Endodermal cell (in vitro differentiated cells): Measurements from ENCODE around the gene SNX24. TPM values are rescaled to one million over a fixed set of nuclear protein-coding genes. Genes with fewer than 3 reads are reported as not detected.

Experiments used
- DNase-seq: peaks from one replicate; pipeline ENCODE4 v3.0.0-alpha.2; 2017
- H3K27ac ChIP-seq: 2 replicates; pipeline ENCODE4 v1.5.1; 2013; ENCODE audit warnings: mild to moderate bottlenecking, low read depth, low read length, moderate library complexity
- H3K27me3 ChIP-seq: 2 replicates; pipeline ENCODE4 v1.6.1; 2013; ENCODE audit warnings: mild to moderate bottlenecking, low read length, moderate library complexity; ENCODE audit not compliant: insufficient read depth, control insufficient read depth, poor library complexity, severe bottlenecking
- H3K36me3 ChIP-seq: 2 replicates; pipeline ENCODE4 v1.7.0; 2013; ENCODE audit warnings: mild to moderate bottlenecking, low read length, moderate library complexity; ENCODE audit not compliant: control insufficient read depth, insufficient read depth
- H3K4me1 ChIP-seq: one replicate; pipeline ENCODE4 v1.7.0; 2013; ENCODE audit warnings: low read length; ENCODE audit not compliant: control insufficient read depth, insufficient read depth
- H3K4me3 ChIP-seq: 2 replicates; pipeline ENCODE4 v1.5.1; 2013; ENCODE audit warnings: mild to moderate bottlenecking, low read length, moderate library complexity
- H3K9ac ChIP-seq: 2 replicates; pipeline ENCODE4 v1.6.1; 2013; ENCODE audit warnings: mild to moderate bottlenecking, low read length, moderate library complexity; ENCODE audit not compliant: poor library complexity, severe bottlenecking; ENCODE audit errors: extremely low read depth
- H3K9me3 ChIP-seq: 2 replicates; pipeline ENCODE4 v1.6.1; 2013; ENCODE audit warnings: mild to moderate bottlenecking, low read length, moderate library complexity; ENCODE audit not compliant: control insufficient read depth
- H3K27ac Mint-ChIP-seq: 2 replicates; pipeline ENCODE4 v1.8.0; 2020; ENCODE audit warnings: mixed read lengths
- H3K27me3 Mint-ChIP-seq: 2 replicates; pipeline ENCODE4 v1.8.0; 2021; ENCODE audit warnings: mild to moderate bottlenecking, mixed read lengths; ENCODE audit not compliant: insufficient read depth
- H3K36me3 Mint-ChIP-seq: 2 replicates; pipeline ENCODE4 v1.8.0; 2020; ENCODE audit warnings: low read depth, mixed read lengths
- H3K4me1 Mint-ChIP-seq: 2 replicates; pipeline ENCODE4 v1.8.0; 2020; ENCODE audit warnings: mixed read lengths
- H3K4me3 Mint-ChIP-seq: 2 replicates; pipeline ENCODE4 v1.8.0; 2020; ENCODE audit warnings: mild to moderate bottlenecking, moderate library complexity, mixed read lengths
- H3K9me3 Mint-ChIP-seq: 2 replicates; pipeline ENCODE4 v1.8.0; 2020; ENCODE audit warnings: mild to moderate bottlenecking, mixed read lengths
- WGBS, 2 experiments: methylation state at CpG; one replicate each; pipeline versions ENCODE4 v1.1.5 to v1.1.7; 2013; ENCODE audit warnings: missing lambda C conversion rate in 2 of 2, mixed read lengths in 1 of 2; ENCODE audit not compliant: insufficient coverage in 1 of 2, insufficient read length in 1 of 2; 5-methylcytosine and 5-hydroxymethylcytosine counted together
- total RNA-seq, 2 donors: library from RNA; stranded (reverse); fragmentation: NEBNext Ultra II Directional in 1 of 2; extraction: Animal tissue kit (Norgen Biotek cat#: 25700) in 1 of 2; gene quantifications; 2 replicates in 1 of 2; 3 replicates in 1 of 2; pipeline ENCODE4 v1.2.1, GENCODE V29; 2021
- TF ChIP-seq, protein P1 (sequence below): fragments of 200-600 bp; sonication (generic); conservative IDR thresholded peaks from 2 replicates; pipeline ENCODE4 v1.5.0; 2021; ENCODE audit warnings: antibody characterized with exemption, mild to moderate bottlenecking

The SNX24 gene
- total RNA-seq, 2 donors from 2014 or later = 39.4 to 56.2 TPM

DNA sequence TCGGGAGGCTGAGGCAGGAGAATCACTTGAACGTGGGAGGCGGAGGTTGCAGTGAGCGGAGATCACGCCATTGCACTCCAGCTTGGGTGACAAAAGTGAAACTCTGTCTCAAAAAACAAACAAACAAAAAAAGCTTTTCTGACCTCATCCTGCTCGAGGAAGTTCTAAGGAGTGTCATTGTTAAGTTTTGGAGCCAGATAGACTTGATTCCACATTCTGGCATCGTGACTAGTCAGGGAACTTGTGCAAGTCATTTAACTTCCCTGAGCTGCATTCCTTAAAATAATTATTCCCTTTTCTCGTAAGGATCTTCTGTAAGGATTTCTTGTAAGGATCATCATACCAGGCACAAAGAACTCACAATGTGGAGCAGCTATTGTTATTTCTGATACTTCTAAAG, 26.2 kb downstream of the SNX24 start:
- TF ChIP-seq, protein P1, sequence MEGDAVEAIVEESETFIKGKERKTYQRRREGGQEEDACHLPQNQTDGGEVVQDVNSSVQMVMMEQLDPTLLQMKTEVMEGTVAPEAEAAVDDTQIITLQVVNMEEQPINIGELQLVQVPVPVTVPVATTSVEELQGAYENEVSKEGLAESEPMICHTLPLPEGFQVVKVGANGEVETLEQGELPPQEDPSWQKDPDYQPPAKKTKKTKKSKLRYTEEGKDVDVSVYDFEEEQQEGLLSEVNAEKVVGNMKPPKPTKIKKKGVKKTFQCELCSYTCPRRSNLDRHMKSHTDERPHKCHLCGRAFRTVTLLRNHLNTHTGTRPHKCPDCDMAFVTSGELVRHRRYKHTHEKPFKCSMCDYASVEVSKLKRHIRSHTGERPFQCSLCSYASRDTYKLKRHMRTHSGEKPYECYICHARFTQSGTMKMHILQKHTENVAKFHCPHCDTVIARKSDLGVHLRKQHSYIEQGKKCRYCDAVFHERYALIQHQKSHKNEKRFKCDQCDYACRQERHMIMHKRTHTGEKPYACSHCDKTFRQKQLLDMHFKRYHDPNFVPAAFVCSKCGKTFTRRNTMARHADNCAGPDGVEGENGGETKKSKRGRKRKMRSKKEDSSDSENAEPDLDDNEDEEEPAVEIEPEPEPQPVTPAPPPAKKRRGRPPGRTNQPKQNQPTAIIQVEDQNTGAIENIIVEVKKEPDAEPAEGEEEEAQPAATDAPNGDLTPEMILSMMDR = no peak
- Mint-ChIP-seq H3K36me3 (peaks cover 27% of the 10 kb centered on the region), H3K9me3 (no peaks in the 10 kb centered on the region), H3K27me3 (no peaks in the 10 kb centered on the region), H3K4me1 (peaks cover 25% of the 10 kb centered on the region), H3K27ac (no peak overlapping the region), H3K4me3 (no peak overlapping the region)
- H3K4me1 ChIP-seq = peaks cover 7% of the 10 kb centered on the region
- peaks cover 6% of the 10 kb centered on the region for H3K36me3 ChIP-seq
- H3K27ac ChIP-seq = no peak overlapping the region
- H3K4me3 ChIP-seq = no peak overlapping the region
- H3K9ac ChIP-seq = no peak overlapping the region
- H3K9me3 ChIP-seq = no peaks in the 10 kb centered on the region
- no peak for DNase-seq
- 81 to 94% methylated on average over 6 to 8 of the region's 8 CpGs for WGBS, 2 experiments
- no peaks in the 10 kb centered on the region for H3K27me3 ChIP-seq

DNA sequence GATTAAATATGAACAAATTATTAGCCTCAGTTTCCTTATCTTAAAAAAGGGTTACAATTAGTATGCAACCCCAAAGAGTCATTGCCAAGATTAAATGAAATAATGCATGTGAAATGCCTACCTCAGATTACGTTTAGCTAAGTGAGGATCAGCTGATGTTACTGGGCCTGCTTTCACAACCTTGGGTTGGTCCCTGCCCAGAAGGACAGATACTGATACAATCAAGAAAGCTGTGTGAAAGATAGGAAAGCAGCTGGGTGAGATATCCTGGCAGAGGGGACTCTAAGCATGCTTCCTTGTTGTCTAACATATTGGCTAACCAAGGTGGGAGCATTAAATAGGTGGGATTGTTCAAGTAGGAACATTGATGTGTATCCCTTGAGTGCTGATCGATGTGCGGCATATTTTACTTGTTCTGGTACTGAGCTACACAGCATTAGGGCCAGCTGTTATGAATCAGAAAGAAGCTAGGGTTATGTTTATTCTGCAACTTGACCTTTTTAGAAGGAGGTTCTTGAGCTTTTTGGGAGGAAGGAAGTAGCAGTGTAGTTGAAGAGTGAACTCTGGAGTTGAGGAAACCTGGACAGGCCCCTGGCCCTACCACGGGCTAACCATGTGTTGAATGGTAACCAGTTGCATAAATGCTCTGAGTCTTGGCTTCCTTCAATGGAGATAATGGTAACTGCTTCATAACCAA, 28.9 kb downstream of the SNX24 start:
- no peaks in the 10 kb centered on the region for H3K27me3 ChIP-seq
- H3K4me1 ChIP-seq = peaks cover 7% of the 10 kb centered on the region
- peaks cover 25% of the 10 kb centered on the region for H3K4me1 Mint-ChIP-seq
- peaks cover 18% of the 10 kb centered on the region for H3K36me3 Mint-ChIP-seq
- no peaks in the 10 kb centered on the region for H3K27me3 Mint-ChIP-seq
- WGBS, 2 experiments = 89 to 95% methylated on average over 4 of the region's 4 CpGs
- no peak overlapping the region for H3K4me3 Mint-ChIP-seq
- no peak overlapping the region for H3K4me3 ChIP-seq
- no peaks in the 10 kb centered on the region for H3K9me3 Mint-ChIP-seq
- H3K27ac ChIP-seq = no peak overlapping the region
- no peak for DNase-seq
- no peak overlapping the region for H3K27ac Mint-ChIP-seq
- H3K9me3 ChIP-seq = no peaks in the 10 kb centered on the region
- no peaks in the 10 kb centered on the region for H3K36me3 ChIP-seq
- no peak overlapping the region for H3K9ac ChIP-seq
- TF ChIP-seq, protein P1 = no peak

DNA sequence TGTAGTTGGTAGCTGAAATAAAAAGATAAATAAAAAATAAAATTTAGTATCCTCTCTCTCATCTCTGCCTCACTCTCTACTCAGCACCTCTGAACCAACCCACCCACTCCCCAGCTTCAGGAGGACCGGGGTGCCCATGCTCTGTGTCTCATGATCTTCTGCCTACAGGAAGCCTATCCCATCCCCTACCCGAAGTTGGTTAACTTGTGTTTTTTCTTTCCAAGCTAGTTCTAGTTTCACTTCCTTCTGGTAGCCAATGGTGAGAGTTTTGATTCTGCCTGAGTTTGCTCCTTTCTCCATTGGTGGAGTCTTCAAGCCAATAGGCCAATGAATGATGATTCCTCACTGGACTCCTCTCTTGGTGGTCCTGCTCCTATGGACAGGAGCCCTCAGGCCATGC, 32.1 kb downstream of the SNX24 start:
- H3K27me3 Mint-ChIP-seq = no peaks in the 10 kb centered on the region
- no peaks in the 10 kb centered on the region for H3K36me3 ChIP-seq
- no peak overlapping the region for H3K27ac ChIP-seq
- no peak overlapping the region for H3K9ac ChIP-seq
- H3K36me3 Mint-ChIP-seq = peaks cover 14% of the 10 kb centered on the region
- H3K4me1 ChIP-seq = peaks cover 7% of the 10 kb centered on the region
- H3K27ac Mint-ChIP-seq = no peak overlapping the region
- no peak for DNase-seq
- no peaks in the 10 kb centered on the region for H3K9me3 Mint-ChIP-seq
- TF ChIP-seq, protein P1 = no peak
- H3K4me1 Mint-ChIP-seq = peaks cover 14% of the 10 kb centered on the region
- H3K9me3 ChIP-seq = no peaks in the 10 kb centered on the region
- WGBS, 2 experiments = 90 to 100% methylated on average over 2 of the region's 2 CpGs
- H3K4me3 ChIP-seq = no peak overlapping the region
- H3K4me3 Mint-ChIP-seq = no peak overlapping the region
- H3K27me3 ChIP-seq = no peaks in the 10 kb centered on the region
